ENCODE results near the gene PDAP1.
"Not testable (repeated sequence)": the region's sequence is repeated elsewhere in the genome, so short reads cannot be mapped to it uniquely, and the experiment has no call there.

PDAP1 gene

GRCh38 chr7:99446096-99446495 is 37.7 kb upstream of the PDAP1 start:
- no peak for DNase-seq
- TF ChIP-seq CTCF (IDR thresholded peaks at IDR 0.05), result no peak
- no peak overlapping the region for H3K27ac ChIP-seq
- H3K9me3 ChIP-seq, result no peaks in the 10 kb centered on the region
- no peaks in the 10 kb centered on the region for H3K27me3 ChIP-seq
- H3K4me1 ChIP-seq, result peaks cover 0 to 16% (median 9%) of the 10 kb centered on the region in 4 donors
- H3K36me3 ChIP-seq, result peaks cover 41 to 78% (median 59%) of the 10 kb centered on the region in 3 donors
- H3K4me3 ChIP-seq, result no peak overlapping the region
- intact Hi-C loops (cut with DNase I; ENCODE audit: low total_unique reads), result no loop called here

- no peaks in the 10 kb centered on the region for H3K27me3 ChIP-seq
- H3K9me3 ChIP-seq, result no peaks in the 10 kb centered on the region
- intact Hi-C loops (cut with DNase I; ENCODE audit: low total_unique reads), result no loop called here
- H3K4me1 ChIP-seq, result peaks cover 0 to 44% (median 35%) of the 10 kb centered on the region in 4 donors
- TF ChIP-seq CTCF (IDR thresholded peaks at IDR 0.05), result no peak
- H3K27ac ChIP-seq, result peak overlapping the region in 1 of 2 donors; percentile 89
- H3K4me3 ChIP-seq, result peak overlapping the region; percentile 86 to 99
- DNase-seq, result no peak
- peaks cover 5 to 29% (median 11%) of the 10 kb centered on the region in 3 donors for H3K36me3 ChIP-seq
Measured at GRCh38 chr7:99440195-99440594, 31.8 kb upstream of the PDAP1 start.

GRCh38 chr7:99438573-99439480 is 30.4 kb upstream of the PDAP1 start, which contains the start of the genes CPSF4 and PTCD1:
CPSF4 (plus strand) TSS chr7:99438943; CDS start chr7:99439083, 140 bp downstream.
PTCD1 (minus strand) TSS chr7:99438798; CDS start chr7:99435242, 3,556 bp downstream.
- Histone ChIP-seq H3K27me3 (no peaks in the 10 kb centered on the region), H3K4me1 (peaks cover 0 to 44% (median 35%) of the 10 kb centered on the region in 4 donors), H3K4me3 (peak within 1 kb of the TSS; percentile 86 to 99), H3K27ac (peak within 1 kb of the TSS; percentile 88 to 89), H3K36me3 (peaks cover 10 to 29% (median 15%) of the 10 kb centered on the region in 3 donors), H3K9me3 (no peaks in the 10 kb centered on the region)
- intact Hi-C loops (cut with DNase I; ENCODE audit: low total_unique reads), result no loop called here
- DNase-seq, result peak; percentile 94 to 97
- no peak for TF ChIP-seq CTCF (IDR thresholded peaks at IDR 0.05)

- no peak for TF ChIP-seq CTCF (IDR thresholded peaks at IDR 0.05)
- no peak for DNase-seq
- H3K9me3 ChIP-seq, result no peaks in the 10 kb centered on the region
- intact Hi-C loops (cut with DNase I; ENCODE audit: low total_unique reads), result no loop called here
- no peaks in the 10 kb centered on the region for H3K27me3 ChIP-seq
- peak overlapping the region; percentile 86 to 99 for H3K4me3 ChIP-seq
- peaks cover 16 to 29% (median 22%) of the 10 kb centered on the region in 3 donors for H3K36me3 ChIP-seq
- peaks cover 0 to 44% (median 35%) of the 10 kb centered on the region in 4 donors for H3K4me1 ChIP-seq
- peak overlapping the region; percentile 88 to 89 for H3K27ac ChIP-seq
Measured at GRCh38 chr7:99437946-99438572, 29.7 kb upstream of the PDAP1 start.

- no peak overlapping the region for H3K4me3 ChIP-seq
- no peak overlapping the region for H3K27ac ChIP-seq
- peaks cover 33 to 74% (median 58%) of the 10 kb centered on the region in 3 donors for H3K36me3 ChIP-seq
- DNase-seq, result no peak
- no peaks in the 10 kb centered on the region for H3K9me3 ChIP-seq
- TF ChIP-seq CTCF (IDR thresholded peaks at IDR 0.05), result no peak
- H3K27me3 ChIP-seq, result no peaks in the 10 kb centered on the region
- intact Hi-C loops (cut with DNase I; ENCODE audit: low total_unique reads), result no loop called here
- peaks cover 0 to 11% (median 8%) of the 10 kb centered on the region in 4 donors for H3K4me1 ChIP-seq
Measured at GRCh38 chr7:99433158-99433557, 24.8 kb upstream of the PDAP1 start.

- intact Hi-C loops (cut with DNase I; ENCODE audit: low total_unique reads); H3K9me3 ChIP-seq; H3K4me3 ChIP-seq; H3K4me1 ChIP-seq; H3K27me3 ChIP-seq; DNase-seq; H3K27ac ChIP-seq: not testable (repeated sequence)
- H3K36me3 ChIP-seq, result peaks cover 33 to 83% (median 58%) of the 10 kb centered on the region in 3 donors
Measured at GRCh38 chr7:99431756-99432540, 23.6 kb upstream of the PDAP1 start.

Data from tibial artery (tissue), 4 donors.